Measurements from ENCODE around the gene OR5A1.
"Not testable (repeated sequence)": the region's sequence is repeated elsewhere in the genome, so short reads cannot be mapped to it uniquely, and the experiment has no call there.

OR5A1 gene

GRCh38 chr11:59429924-59430516 lies 6.2 kb upstream of the OR5A1 start:
- TF ChIP-seq CTCF (IDR thresholded peaks at IDR 0.05) = no peak
- Histone ChIP-seq H3K27ac (no peak overlapping the region), H3K4me3 (no peak overlapping the region)
- DNase-seq (ENCODE audit: low spot score) = no peak

- TF ChIP-seq CTCF (IDR thresholded peaks at IDR 0.05) = no peak
- H3K27ac ChIP-seq = no peak overlapping the region
- H3K4me3 ChIP-seq = no peak overlapping the region
- no peak for DNase-seq (ENCODE audit: low spot score)
Observed at GRCh38 chr11:59437770-59438169, 1.5 kb downstream of the OR5A1 start.

- H3K27ac ChIP-seq; DNase-seq (ENCODE audit: low spot score); H3K4me3 ChIP-seq: not testable (repeated sequence)
Observed at GRCh38 chr11:59445624-59446023, 9.4 kb downstream of the OR5A1 start.

DNA sequence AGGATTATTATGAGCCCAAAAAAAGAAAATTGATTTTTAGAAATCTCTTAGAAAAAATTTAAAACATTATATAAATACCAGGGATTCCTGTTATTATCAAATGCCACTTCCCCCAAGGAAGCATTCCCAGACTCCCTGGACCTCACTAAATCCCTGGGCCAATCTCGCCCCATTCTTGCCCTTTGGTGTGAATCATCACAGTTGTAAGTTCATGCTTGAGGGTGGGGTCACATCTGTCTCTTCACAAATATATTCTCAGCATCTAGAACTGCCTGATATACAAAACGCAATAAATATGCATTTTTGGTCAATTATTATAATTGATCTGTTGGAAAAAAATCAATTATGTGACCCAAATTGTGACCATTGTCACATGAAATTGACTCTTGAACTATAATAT lies 12.2 kb downstream of the OR5A1 start:
- no peak overlapping the region for H3K27ac ChIP-seq
- TF ChIP-seq CTCF (IDR thresholded peaks at IDR 0.05) = no peak

GRCh38 chr11:59456661-59457060 lies 20.4 kb downstream of the OR5A1 start, which contains the start of gene OR4D6:
OR4D6 (plus strand) TSS chr11:59456961; CDS start chr11:59456961, 0 bp downstream.
- TF ChIP-seq CTCF (IDR thresholded peaks at IDR 0.05) = no peak
- no peak for DNase-seq (ENCODE audit: low spot score)
- Histone ChIP-seq H3K27ac (no peak within 1 kb of the TSS), H3K4me3 (no peak within 1 kb of the TSS)

More for the DNA sequence above, 12.2 kb downstream of the OR5A1 start:
- H3K4me3 ChIP-seq = no peak overlapping the region
- no peak for DNase-seq (ENCODE audit: low spot score)

GRCh38 chr11:59459916-59460315 lies 23.6 kb downstream of the OR5A1 start:
- no peak for DNase-seq (ENCODE audit: low spot score)
- no peak for TF ChIP-seq CTCF (IDR thresholded peaks at IDR 0.05)
- H3K4me3 ChIP-seq = no peak overlapping the region
- H3K27ac ChIP-seq = no peak overlapping the region

GRCh38 chr11:59463190-59463641 lies 26.9 kb downstream of the OR5A1 start:
- DNase-seq (ENCODE audit: low spot score) = no peak
- H3K4me3 ChIP-seq = no peak overlapping the region
- no peak overlapping the region for H3K27ac ChIP-seq
- TF ChIP-seq CTCF (IDR thresholded peaks at IDR 0.05) = no peak
